ENCODE measurements around the gene RGS7BP.

The RGS7BP gene

DNA sequence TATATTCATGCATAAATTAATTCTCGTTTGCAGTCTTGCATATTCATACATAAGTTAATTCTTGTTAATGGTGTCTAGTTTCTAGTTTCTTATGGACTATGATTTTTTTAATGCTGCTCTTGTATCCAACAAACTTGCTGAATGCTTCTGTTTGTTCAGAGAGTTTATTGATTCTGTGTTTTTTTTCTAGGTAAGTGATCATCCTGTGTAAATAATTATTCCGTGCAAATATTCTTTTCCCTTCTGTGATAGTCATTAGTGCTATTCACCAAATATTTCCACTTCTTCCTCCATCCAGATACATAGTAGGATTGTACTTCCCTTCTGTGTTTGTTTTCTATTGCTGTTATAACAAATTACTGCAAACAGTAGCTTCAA, 148.7 kb downstream of the RGS7BP start:
- H3K27ac ChIP-seq (replicated peaks), result no peak overlapping the region
- H3K27me3 ChIP-seq (ENCODE audit: insufficient read depth, poor library complexity, severe bottlenecking), result no peaks in the 10 kb centered on the region
- H3K4me3 ChIP-seq (replicated peaks; ENCODE audit: insufficient read depth, low read length), result no peak overlapping the region
- TF ChIP-seq, protein P1, sequence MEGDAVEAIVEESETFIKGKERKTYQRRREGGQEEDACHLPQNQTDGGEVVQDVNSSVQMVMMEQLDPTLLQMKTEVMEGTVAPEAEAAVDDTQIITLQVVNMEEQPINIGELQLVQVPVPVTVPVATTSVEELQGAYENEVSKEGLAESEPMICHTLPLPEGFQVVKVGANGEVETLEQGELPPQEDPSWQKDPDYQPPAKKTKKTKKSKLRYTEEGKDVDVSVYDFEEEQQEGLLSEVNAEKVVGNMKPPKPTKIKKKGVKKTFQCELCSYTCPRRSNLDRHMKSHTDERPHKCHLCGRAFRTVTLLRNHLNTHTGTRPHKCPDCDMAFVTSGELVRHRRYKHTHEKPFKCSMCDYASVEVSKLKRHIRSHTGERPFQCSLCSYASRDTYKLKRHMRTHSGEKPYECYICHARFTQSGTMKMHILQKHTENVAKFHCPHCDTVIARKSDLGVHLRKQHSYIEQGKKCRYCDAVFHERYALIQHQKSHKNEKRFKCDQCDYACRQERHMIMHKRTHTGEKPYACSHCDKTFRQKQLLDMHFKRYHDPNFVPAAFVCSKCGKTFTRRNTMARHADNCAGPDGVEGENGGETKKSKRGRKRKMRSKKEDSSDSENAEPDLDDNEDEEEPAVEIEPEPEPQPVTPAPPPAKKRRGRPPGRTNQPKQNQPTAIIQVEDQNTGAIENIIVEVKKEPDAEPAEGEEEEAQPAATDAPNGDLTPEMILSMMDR (IDR thresholded peaks at IDR 0.05; ENCODE audit: insufficient read depth, low read length), result no peak
- no peak for TF ChIP-seq GABPA (IDR thresholded peaks at IDR 0.05; ENCODE audit: low read depth)
- TF ChIP-seq, protein P2, sequence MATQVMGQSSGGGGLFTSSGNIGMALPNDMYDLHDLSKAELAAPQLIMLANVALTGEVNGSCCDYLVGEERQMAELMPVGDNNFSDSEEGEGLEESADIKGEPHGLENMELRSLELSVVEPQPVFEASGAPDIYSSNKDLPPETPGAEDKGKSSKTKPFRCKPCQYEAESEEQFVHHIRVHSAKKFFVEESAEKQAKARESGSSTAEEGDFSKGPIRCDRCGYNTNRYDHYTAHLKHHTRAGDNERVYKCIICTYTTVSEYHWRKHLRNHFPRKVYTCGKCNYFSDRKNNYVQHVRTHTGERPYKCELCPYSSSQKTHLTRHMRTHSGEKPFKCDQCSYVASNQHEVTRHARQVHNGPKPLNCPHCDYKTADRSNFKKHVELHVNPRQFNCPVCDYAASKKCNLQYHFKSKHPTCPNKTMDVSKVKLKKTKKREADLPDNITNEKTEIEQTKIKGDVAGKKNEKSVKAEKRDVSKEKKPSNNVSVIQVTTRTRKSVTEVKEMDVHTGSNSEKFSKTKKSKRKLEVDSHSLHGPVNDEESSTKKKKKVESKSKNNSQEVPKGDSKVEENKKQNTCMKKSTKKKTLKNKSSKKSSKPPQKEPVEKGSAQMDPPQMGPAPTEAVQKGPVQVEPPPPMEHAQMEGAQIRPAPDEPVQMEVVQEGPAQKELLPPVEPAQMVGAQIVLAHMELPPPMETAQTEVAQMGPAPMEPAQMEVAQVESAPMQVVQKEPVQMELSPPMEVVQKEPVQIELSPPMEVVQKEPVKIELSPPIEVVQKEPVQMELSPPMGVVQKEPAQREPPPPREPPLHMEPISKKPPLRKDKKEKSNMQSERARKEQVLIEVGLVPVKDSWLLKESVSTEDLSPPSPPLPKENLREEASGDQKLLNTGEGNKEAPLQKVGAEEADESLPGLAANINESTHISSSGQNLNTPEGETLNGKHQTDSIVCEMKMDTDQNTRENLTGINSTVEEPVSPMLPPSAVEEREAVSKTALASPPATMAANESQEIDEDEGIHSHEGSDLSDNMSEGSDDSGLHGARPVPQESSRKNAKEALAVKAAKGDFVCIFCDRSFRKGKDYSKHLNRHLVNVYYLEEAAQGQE (IDR thresholded peaks at IDR 0.05; ENCODE audit: insufficient replicate concordance, low read depth), result no peak
- no peak for TF ChIP-seq POLR2AphosphoS5 (IDR thresholded peaks at IDR 0.05; ENCODE audit: low read depth)
- TF ChIP-seq SPI1 (IDR thresholded peaks at IDR 0.05; ENCODE audit: borderline replicate concordance, low read depth), result no peak
- DNase-seq (ENCODE audit: low read depth in 1 of 2, low spot score in 1 of 2), result no peak

DNA sequence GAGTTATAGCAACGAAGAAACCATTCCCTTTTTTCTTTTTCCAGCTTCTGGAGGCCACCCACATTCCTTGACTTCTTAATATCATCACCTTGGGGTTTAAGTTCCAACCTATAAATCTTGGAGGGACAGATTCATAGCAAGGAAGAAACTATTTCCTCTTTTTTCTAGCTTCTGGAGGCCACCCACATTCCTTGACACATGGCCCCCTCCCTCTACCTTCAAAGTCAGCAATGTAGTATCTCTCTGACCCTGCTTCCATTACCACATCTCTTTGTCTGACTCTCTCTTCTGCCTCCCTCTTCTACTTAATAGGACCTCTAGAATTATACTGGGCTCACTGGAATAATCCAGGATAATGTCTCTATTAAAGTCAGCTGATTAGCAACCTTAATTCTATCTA, 149.8 kb downstream of the RGS7BP start:
- H3K4me3 ChIP-seq (replicated peaks; ENCODE audit: insufficient read depth, low read length), result no peak overlapping the region
- TF ChIP-seq SPI1 (IDR thresholded peaks at IDR 0.05; ENCODE audit: borderline replicate concordance, low read depth) (no peak), GABPA (IDR thresholded peaks at IDR 0.05; ENCODE audit: low read depth) (no peak)
- TF ChIP-seq, protein P1 (IDR thresholded peaks at IDR 0.05; ENCODE audit: insufficient read depth, low read length), result no peak
- no peaks in the 10 kb centered on the region for H3K27me3 ChIP-seq (ENCODE audit: insufficient read depth, poor library complexity, severe bottlenecking)
- H3K27ac ChIP-seq (replicated peaks), result no peak overlapping the region
- DNase-seq (ENCODE audit: low read depth in 1 of 2, low spot score in 1 of 2), result no peak

DNA sequence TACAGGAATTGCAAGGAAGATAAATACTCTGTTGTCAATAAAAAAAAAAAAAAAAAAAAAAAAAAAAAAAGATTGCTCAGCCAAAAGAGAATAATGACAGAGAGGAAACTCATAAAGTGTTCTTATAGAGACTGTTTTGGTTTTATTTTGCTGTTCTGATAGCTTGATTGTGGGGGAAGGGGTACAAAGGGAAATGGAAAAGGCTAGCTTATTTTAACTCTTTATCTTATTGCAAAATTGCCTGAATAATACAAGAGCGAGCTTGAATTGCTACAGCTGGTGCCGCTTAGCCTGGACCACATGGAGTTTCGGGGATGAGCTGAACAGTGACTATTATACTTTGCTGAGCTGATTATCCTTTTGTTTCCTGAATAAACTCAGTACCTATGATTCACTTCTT, 153.5 kb downstream of the RGS7BP start:
- Histone ChIP-seq H3K27ac (replicated peaks) (no peak overlapping the region), H3K4me3 (replicated peaks; ENCODE audit: insufficient read depth, low read length) (no peak overlapping the region), H3K27me3 (ENCODE audit: insufficient read depth, poor library complexity, severe bottlenecking) (no peaks in the 10 kb centered on the region)
- no peak for DNase-seq (ENCODE audit: low read depth in 1 of 2, low spot score in 1 of 2)
- TF ChIP-seq SPI1 (IDR thresholded peaks at IDR 0.05; ENCODE audit: borderline replicate concordance, low read depth), result no peak
- TF ChIP-seq GABPA (IDR thresholded peaks at IDR 0.05; ENCODE audit: low read depth), result no peak
- TF ChIP-seq, protein P1 (IDR thresholded peaks at IDR 0.05; ENCODE audit: insufficient read depth, low read length), result no peak
- TF ChIP-seq, protein P2 (IDR thresholded peaks at IDR 0.05; ENCODE audit: insufficient replicate concordance, low read depth), result no peak
- TF ChIP-seq POLR2AphosphoS5 (IDR thresholded peaks at IDR 0.05; ENCODE audit: low read depth), result no peak
